GM18505 (cell line): ENCODE data around the gene KRT9.

Experiments
- ATAC-seq: cut with Tn5 transposase; IDR thresholded peaks from one replicate; pipeline ENCODE4 v1.9.1; 2021; ENCODE audit not compliant: unreplicated experiment
- POLR2A ChIP-seq: IDR thresholded peaks from 4 replicates; pipeline ENCODE4 v1.6.1; 2011; ENCODE audit warnings: borderline replicate concordance; ENCODE audit not compliant: insufficient read depth, insufficient read length; ENCODE audit errors: extremely low read depth

KRT9 gene

DNA sequence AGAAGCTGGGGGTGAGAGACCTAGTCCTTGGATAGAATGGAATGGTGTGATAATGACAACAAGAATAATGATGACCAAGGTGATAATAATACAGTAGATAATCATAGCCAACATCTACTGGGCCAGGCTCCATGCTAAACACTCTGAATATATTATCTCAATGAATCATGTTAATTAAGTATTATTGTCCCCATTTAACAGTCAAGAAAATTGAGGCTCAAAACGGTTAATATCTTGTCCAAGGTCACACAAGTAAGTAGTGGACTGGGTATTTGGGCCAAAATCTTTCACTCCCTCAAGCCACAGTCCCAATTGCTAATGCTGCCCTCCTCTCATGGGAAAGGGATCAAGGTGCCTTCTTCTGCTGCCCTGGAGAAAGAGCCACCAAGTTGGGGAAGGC lies 39.9 kb downstream of the KRT9 start:
- TF ChIP-seq POLR2A = no peak
- no peak for ATAC-seq

DNA sequence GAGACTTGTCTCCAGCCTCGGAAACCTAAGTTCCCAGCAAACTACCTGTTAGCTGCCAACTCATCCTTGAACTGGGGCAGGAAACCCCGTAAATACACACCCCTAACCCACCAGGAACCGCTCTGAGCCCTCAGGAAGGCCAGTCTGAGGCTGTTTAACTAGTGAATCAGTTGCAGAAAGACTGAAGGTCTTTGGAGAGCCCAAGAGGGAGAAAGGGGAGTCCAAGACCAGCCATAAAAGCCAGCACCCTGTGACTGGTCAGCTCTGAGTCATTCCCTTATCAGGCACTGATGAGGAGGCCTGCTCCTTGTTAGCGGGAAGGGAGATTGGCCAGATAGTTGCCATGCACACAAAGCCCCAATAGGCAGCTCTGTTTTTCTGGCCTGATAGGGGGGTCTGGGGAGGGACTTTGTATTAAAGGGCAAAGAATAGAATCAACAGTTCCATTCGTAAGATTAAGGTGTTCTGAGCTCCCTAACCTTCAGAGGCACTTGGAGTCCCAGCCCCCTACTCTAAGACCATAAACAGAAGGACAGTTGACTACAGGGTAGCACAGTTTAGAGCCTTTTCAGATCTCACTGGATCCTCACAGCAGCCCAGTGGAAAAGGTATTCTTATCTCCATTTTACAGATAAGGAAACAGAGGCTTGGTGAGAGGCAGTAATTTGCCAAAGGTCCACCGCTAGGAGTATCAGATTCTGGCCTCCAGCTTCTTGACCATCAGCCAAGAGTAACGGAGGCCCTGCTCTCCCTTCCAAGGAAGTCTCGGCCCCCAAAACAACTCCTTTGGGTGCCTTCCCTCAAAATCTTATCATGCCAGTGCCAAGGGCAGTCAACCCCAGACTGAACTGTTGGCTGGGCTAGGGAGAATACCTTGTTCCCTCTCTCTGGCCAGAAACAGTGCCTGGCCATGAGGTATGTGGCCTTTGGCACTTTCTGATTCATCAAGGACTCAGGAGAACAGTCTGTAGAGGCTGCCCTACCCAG lies 41.5 kb downstream of the KRT9 start:
- ATAC-seq = no peak

DNA sequence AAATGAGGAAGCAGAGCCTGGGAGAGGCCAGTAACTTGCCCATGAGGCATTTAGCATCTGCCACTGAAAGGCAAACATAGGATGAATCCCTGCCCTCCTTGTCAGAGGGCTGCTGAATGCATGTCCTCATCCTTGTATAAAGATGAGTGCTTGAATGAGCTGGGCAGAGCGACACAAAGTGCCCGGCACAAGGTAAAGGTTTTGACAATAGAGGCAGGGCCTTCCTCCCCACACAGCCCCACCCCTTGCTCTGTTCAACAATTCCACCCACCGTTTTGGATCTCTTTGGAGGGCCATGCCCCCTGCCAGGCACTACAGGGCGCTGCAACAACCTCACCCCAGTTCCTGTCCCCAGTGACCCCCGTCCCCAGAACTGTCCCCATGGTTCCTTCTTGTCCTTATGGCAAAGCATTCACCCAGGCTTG lies 42.4 kb downstream of the KRT9 start:
- ATAC-seq = no peak
- no peak for TF ChIP-seq POLR2A

More for the DNA sequence above, 41.5 kb downstream of the KRT9 start:
- no peak for TF ChIP-seq POLR2A

DNA sequence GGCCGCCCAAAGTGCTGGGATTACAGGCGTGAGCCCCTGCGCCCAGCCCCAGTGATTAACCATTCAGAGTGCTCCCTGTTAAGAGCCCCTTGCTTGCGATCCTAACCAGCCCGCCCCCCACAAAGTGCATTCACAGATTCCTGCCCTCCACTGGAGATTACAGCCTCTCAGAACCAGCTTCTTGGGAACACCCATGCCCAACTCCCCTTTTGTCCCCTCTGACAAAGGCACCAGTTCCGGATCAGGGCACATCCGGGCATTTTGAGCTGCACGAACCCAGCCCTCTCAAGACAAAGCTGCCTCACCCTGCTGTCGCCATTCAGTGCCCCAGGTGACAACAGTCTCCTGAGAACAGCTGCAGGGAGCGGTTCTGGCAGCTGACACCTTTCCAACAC lies 42.9 kb downstream of the KRT9 start:
- ATAC-seq = no peak

DNA sequence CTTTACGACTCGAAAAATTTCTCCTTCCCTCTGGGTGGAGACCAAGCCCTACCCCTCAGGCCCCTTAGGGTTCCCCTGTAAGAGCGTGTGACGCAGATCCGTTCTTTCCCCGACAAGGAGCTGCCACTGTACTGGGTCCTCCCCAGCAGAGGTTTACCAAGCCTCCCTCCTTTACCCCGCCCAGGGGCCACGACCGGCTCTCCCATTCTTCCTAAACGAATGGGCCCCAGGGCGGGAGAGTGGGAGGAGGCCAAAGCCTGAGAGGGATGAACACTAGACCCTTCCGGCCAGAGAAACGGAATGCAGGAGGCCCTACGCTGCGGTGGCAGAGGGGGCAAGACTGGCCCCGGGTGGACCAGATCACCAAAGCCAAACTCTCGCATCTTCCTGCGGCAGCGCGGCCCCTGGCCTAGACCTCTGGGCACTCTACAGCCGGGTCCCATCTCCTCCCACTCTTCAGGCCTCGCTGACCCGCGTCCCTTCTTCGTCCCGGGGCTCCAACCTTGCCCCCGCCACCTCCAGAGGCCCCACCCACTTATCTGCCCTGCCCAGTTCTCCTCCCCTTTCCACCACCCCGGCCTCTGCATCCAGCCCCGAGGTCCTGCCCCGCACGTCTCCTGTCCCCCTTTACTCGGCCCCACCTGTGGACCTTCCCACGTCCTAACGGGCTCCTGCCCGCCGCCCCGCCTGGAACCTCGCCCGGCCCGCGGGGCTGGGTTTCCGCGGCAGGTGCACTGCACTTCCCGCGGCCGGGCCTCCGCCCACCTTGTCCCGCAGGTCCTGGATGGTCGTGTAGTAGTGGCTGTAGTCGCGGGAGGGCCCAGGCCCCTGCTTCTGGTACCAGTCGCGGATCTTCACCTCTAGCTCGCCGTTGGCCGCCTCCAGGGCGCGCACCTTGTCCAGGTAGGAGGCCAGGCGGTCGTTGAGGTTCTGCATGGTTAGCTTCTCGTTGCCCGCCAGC lies 44.5 kb downstream of the KRT9 start:
- no peak for TF ChIP-seq POLR2A
- ATAC-seq = no peak

More for the DNA sequence above, 42.9 kb downstream of the KRT9 start:
- no peak for TF ChIP-seq POLR2A

DNA sequence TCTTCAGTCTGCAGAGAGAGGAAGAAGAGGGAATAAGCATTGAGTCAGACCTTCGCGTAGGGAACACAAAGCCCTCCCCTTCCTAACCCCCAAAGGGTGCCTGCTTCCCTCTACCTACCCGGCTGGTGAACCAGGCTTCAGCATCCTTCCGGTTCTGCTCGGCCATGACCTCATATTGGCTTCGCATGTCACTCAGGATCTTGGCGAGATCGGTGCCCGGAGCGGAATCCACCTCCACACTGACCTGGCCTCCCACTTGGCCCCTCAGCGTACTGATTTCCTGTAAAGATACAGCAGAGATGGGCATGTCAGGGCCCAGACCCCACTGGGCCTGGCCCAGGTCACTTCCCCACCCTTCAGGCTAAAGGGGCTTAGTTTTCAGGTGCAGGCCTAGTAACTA lies 47.6 kb downstream of the KRT9 start:
- ATAC-seq = no peak
- TF ChIP-seq POLR2A = no peak

DNA sequence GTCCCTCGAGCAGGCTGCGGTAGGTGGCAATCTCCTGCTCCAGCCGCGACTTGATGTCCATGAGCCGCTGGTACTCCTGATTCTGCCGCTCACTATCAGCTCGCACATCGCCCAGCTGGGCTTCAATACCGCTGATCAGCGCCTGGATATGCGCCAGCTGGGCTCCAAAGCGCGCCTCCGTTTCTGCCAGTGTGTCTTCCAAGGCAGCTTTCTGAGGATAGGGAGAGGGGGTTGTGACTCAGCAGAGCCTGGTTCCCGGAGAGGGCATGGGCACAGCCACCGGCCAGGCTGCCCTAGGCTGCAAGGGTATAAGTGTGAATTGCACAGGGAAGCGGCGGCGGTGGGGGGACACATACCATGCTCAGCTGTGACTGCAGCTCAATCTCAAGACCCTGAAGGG lies 48.1 kb downstream of the KRT9 start:
- no peak for TF ChIP-seq POLR2A
- no peak for ATAC-seq

DNA sequence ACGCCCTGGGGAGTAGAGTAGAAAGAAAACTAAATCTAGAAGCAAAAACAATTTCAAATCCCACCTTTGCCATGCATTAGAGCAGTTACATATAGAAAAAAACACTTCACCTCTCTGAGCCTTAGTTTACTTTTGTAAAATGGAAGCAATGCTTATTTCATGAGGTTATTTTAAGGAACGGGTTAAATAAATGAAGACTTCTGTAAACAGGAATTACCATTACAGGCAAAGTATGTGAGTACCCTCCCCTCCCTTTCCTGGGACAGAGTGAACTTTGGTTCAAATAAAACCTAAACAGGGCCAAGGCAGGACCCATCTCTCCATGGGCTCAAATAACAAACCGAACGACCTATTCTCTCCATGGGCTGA lies 48.6 kb downstream of the KRT9 start:
- no peak for TF ChIP-seq POLR2A
- ATAC-seq = no peak

DNA sequence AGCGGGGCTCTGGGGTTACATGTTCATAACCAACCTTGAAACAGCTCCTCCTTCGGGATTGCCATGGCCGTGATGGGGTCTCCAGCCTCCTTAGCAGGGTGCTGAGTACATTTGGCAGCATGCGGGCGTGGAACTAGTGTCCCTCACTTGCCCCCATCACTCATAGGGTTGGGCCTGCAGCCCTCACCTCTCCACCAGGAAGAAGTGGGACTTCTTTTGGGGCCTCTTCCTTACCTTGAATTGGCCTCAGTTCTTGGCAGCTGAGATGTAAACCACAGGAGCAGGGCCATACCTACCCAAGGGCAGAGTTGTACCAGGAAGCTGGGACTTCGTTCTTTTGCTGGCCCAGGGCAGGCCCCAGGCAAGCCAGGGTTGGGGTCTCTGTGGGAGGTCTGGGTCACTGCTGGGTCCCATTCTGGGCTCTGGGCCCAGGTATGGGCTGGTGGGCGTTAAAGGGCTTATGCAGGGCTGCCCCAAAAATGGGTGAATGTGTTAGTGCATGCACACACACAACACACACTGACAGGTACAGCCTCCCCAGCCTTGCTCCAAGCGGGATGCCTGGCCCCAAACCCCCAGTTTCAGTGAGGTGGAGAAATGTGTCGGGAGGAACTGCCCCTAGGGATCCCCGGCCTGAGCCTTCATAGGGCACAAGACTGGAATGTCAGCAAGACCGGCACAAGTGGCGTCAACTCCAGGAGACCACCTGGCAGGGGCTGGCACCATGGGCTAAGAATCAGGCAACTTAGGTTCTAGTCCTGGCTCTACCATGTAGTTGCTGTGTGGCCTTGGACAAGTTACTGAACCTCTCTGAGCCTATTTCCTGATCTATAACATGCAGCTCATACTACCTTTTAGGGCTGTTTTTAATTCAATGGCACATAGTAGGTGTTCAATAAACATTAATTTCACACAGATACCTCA lies 49.3 kb downstream of the KRT9 start:
- no peak for ATAC-seq
- TF ChIP-seq POLR2A = no peak

DNA sequence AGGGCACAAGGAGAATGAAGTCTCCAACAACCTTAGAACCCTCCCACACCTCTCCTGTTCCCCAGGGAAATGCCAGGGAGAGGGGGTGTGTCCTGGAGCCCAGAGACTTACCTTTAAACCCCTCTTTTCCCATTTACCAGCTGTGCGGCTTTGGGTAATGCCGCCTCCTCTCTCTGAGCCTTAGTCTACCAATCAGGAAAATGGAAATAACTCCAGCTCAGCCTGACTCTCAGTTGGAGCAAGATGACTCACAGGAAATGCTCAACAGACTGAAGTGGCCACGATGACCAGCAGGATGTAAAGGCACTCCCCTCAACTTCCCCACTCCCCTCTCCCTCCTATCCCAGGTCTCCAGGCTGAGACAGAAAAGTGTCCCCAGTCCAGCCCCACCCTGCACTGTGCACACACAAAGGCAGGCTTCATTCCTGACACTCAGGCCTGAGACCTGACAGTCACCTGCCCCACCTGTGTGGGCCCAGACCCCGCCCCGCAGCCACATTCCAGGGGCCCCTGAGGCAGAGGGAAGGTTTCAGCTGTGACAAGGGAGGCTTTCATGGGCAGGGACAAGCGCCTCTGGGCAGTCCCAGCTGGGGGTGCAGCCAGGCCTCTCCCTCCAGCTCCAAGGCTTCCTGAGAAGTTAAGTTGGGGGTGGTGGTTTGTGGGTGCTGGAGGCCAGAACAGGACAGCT lies 50.1 kb downstream of the KRT9 start:
- ATAC-seq = no peak
- TF ChIP-seq POLR2A = no peak

DNA sequence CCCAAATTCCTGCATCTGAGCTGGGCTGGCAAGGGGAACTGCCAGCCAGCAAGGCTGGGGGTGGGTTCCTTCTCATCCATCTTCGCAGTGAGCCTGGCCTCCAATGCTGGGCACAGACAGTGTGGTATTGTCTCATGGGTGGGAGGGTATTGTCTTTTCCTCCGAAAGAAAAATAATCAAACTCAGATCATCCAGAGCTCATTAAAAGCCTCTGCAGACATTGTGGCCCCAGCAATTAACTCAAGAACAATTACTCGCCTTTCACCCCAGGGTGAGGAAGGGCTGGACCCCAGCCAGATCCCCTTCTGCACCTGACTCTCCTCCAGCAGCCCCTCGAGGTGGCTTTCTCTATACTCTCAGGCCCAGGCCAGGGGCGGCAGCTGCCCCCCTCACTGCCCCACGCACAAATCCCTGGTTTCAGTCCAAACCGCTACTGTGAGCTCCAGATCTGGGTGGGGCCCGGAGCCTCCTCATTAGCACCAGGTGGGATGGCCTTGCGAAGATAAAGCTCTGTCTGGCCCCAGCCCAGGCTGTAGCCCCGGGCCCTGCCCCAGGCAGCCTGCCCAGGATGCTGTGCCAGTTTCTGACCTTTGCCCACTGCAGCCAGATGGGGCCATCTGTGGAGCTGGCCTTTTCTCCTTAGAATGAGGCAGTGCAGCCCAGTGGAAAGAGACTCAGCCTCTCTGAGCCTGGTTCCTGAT lies 50.9 kb downstream of the KRT9 start:
- TF ChIP-seq POLR2A = no peak
- no peak for ATAC-seq
